SU-DHL-6 (cell line): ENCODE data around the gene BTBD2.

ENCODE experiments used
- H2AFZ ChIP-seq: fragments of 200-600 bp; sonication (generic); 2 replicates; pipeline ENCODE4 v1.6.1; 2014; ENCODE audit warnings: low read depth, mild to moderate bottlenecking, moderate library complexity, mixed read lengths, antibody characterized with exemption, low read length; ENCODE audit not compliant: severe bottlenecking
- H3F3A ChIP-seq: fragments of 200-600 bp; shearing (Covaris generic); 2 replicates; pipeline ENCODE4 v1.6.0; 2016; ENCODE audit warnings: antibody characterized with exemption, mild to moderate bottlenecking; ENCODE audit not compliant: insufficient read depth
- H3K27ac ChIP-seq: fragments of 200-600 bp; sonication (generic); 2 replicates; pipeline ENCODE4 v1.5.1; 2016; ENCODE audit warnings: low read depth, mild to moderate bottlenecking, low read length, moderate library complexity, mixed read lengths
- H3K27me3 ChIP-seq: fragments of 200-600 bp; sonication (generic), shearing (Covaris generic); 2 replicates; pipeline ENCODE4 v1.6.0; 2014; ENCODE audit warnings: mild to moderate bottlenecking, low read length
- H3K36me3 ChIP-seq: fragments of 200-600 bp; sonication (generic); 2 replicates; pipeline ENCODE4 v1.6.1; 2014; ENCODE audit warnings: mild to moderate bottlenecking, low read length, mixed read lengths
- H3K4me2 ChIP-seq: fragments of 300-600, 200-600 bp; shearing (Covaris generic), sonication (generic); 2 replicates; pipeline ENCODE4 v1.6.0; 2014; ENCODE audit warnings: low read length, low read depth, mild to moderate bottlenecking; ENCODE audit not compliant: poor library complexity, severe bottlenecking
- H3K4me3 ChIP-seq: fragments of 200-600 bp; sonication (generic); 2 replicates; pipeline ENCODE4 v1.5.1; 2014; ENCODE audit warnings: antibody characterized with exemption, low read length, mild to moderate bottlenecking, mixed read lengths; ENCODE audit not compliant: insufficient read depth, poor library complexity, severe bottlenecking
- H3K79me2 ChIP-seq: fragments of 200-600 bp; sonication (generic); 2 replicates; pipeline ENCODE4 v1.6.1; 2014; ENCODE audit warnings: mild to moderate bottlenecking, low read length, moderate library complexity; ENCODE audit not compliant: insufficient read depth
- H3K9ac ChIP-seq: fragments of 200-600 bp; sonication (generic); 2 replicates; pipeline ENCODE4 v1.7.0; 2014; ENCODE audit warnings: mild to moderate bottlenecking, low read length
- H3K9me2 ChIP-seq: fragments of 200-600 bp; sonication (generic); replicated peaks from 2 replicates; pipeline ENCODE4 v1.6.1; 2014; ENCODE audit warnings: low read length; ENCODE audit not compliant: insufficient read depth
- H3K9me3 ChIP-seq: fragments of 200-600 bp; sonication (generic); 2 replicates; pipeline ENCODE4 v1.6.1; 2014; ENCODE audit warnings: low read length, mixed read lengths; ENCODE audit not compliant: insufficient read depth
- H4K20me1 ChIP-seq: fragments of 200-600 bp; sonication (generic); 2 replicates; pipeline ENCODE4 v1.6.1; 2014; ENCODE audit warnings: low read depth, mild to moderate bottlenecking, antibody characterized with exemption, low read length, moderate library complexity, mixed read lengths
- CTCF ChIP-seq: fragments of 200-600 bp; sonication (generic); IDR thresholded peaks from one replicate; pipeline ENCODE4 v1.5.1; 2017; ENCODE audit warnings: antibody characterized with exemption, mild to moderate bottlenecking, low read length, moderate library complexity; ENCODE audit not compliant: insufficient read depth, poor library complexity, severe bottlenecking
- EZH2phosphoT487 ChIP-seq: fragments of 200-600 bp; sonication (generic), shearing (Covaris generic); conservative IDR thresholded peaks from 2 replicates; pipeline ENCODE4 v1.6.1; 2018; ENCODE audit warnings: mild to moderate bottlenecking, antibody characterized with exemption, low read length, moderate library complexity, mixed read lengths

BTBD2 gene

GRCh38 chr19:1942934-1943555 lies 72.5 kb downstream of the BTBD2 start:
- Histone ChIP-seq H3K27ac (peak overlapping the region; percentile 86), H4K20me1 (no peaks in the 10 kb centered on the region), H3F3A (peaks cover 18% of the 10 kb centered on the region; the same call in 1 of the 2 replicates), H3K79me2 (peaks cover 57% of the 10 kb centered on the region), H3K4me2 (peak overlapping the region; percentile 72), H3K4me3 (peak overlapping the region; percentile 59), H2AFZ (no peak overlapping the region), H3K9me2 (no peaks in the 10 kb centered on the region), H3K9me3 (no peaks in the 10 kb centered on the region), H3K27me3 (no peaks in the 10 kb centered on the region), H3K36me3 (no peaks in the 10 kb centered on the region), H3K9ac (peak overlapping the region; percentile 64)
- TF ChIP-seq CTCF, result no peak
- TF ChIP-seq EZH2phosphoT487, result no peak

- peaks cover 50% of the 10 kb centered on the region for H3K79me2 ChIP-seq
- peak overlapping the region; percentile 72 for H3K4me2 ChIP-seq
- H3K36me3 ChIP-seq, result no peaks in the 10 kb centered on the region
- H3F3A ChIP-seq, result peaks cover 18% of the 10 kb centered on the region; the same call in 1 of the 2 replicates
- H2AFZ ChIP-seq, result no peak overlapping the region
- H3K9ac ChIP-seq, result peak overlapping the region; percentile 64
- no peak for TF ChIP-seq EZH2phosphoT487
- no peak for TF ChIP-seq CTCF
- H3K27ac ChIP-seq, result peak overlapping the region; percentile 86
- H3K9me3 ChIP-seq, result no peaks in the 10 kb centered on the region
- peak overlapping the region; percentile 59 for H3K4me3 ChIP-seq
- no peaks in the 10 kb centered on the region for H4K20me1 ChIP-seq
- H3K27me3 ChIP-seq, result no peaks in the 10 kb centered on the region
- H3K9me2 ChIP-seq, result no peaks in the 10 kb centered on the region
Observed at GRCh38 chr19:1942078-1942933, 73.2 kb downstream of the BTBD2 start.

GRCh38 chr19:1941146-1942077 lies 74.1 kb downstream of the BTBD2 start, which contains the start of gene CSNK1G2:
Gene CSNK1G2 (plus strand): TSS chr19:1941172. CDS start chr19:1969773, 28,601 bp downstream.
- peaks cover 45% of the 10 kb centered on the region for H3K79me2 ChIP-seq
- no peaks in the 10 kb centered on the region for H3K9me2 ChIP-seq
- peak within 1 kb of the TSS; percentile 73 for H3K9ac ChIP-seq
- peak within 1 kb of the TSS; percentile 74 for H3K4me3 ChIP-seq
- no peaks in the 10 kb centered on the region for H3K9me3 ChIP-seq
- peak within 1 kb of the TSS; percentile 86 for H3K27ac ChIP-seq
- peak within 1 kb of the TSS; percentile 70 for H2AFZ ChIP-seq
- peak within 1 kb of the TSS; percentile 85 for H3K4me2 ChIP-seq
- H3F3A ChIP-seq, result peaks cover 18% of the 10 kb centered on the region; the same call in 1 of the 2 replicates
- H3K27me3 ChIP-seq, result no peaks in the 10 kb centered on the region
- TF ChIP-seq EZH2phosphoT487 (no peak), CTCF (no peak)
- no peaks in the 10 kb centered on the region for H3K36me3 ChIP-seq
- no peaks in the 10 kb centered on the region for H4K20me1 ChIP-seq
